Activated CD4-positive, CD25-positive, alpha-beta regulatory T cell treated with anti-CD3 and anti-CD28 coated beads, Interleukin-2, amount 50 U/mL, for 16 hours (primary cell): ENCODE results near the gene LRRC4B.
"Not testable (repeated sequence)": the region's sequence is repeated elsewhere in the genome, so short reads cannot be mapped to it uniquely, and the experiment has no call there.

Experiments used
- DNase-seq: peaks from one replicate; pipeline ENCODE4 v3.0.0-alpha.2; 2020; ENCODE audit warnings: low read depth, low spot score

LRRC4B gene, protein sequence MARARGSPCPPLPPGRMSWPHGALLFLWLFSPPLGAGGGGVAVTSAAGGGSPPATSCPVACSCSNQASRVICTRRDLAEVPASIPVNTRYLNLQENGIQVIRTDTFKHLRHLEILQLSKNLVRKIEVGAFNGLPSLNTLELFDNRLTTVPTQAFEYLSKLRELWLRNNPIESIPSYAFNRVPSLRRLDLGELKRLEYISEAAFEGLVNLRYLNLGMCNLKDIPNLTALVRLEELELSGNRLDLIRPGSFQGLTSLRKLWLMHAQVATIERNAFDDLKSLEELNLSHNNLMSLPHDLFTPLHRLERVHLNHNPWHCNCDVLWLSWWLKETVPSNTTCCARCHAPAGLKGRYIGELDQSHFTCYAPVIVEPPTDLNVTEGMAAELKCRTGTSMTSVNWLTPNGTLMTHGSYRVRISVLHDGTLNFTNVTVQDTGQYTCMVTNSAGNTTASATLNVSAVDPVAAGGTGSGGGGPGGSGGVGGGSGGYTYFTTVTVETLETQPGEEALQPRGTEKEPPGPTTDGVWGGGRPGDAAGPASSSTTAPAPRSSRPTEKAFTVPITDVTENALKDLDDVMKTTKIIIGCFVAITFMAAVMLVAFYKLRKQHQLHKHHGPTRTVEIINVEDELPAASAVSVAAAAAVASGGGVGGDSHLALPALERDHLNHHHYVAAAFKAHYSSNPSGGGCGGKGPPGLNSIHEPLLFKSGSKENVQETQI

GRCh38 chr19:50567882-50568727 lies at the start of gene LRRC4B:
Gene LRRC4B, minus strand, starts transcription at chr19:50568435. Its CDS starts 19,597 bp downstream, at chr19:50548838.
- DNase-seq, result no peak

- DNase-seq, result not testable (repeated sequence)
Measured at GRCh38 chr19:50612504-50613404, 44.5 kb upstream of the LRRC4B start.

GRCh38 chr19:50607874-50608785 lies 39.9 kb upstream of the LRRC4B start:
- peak; percentile 40 for DNase-seq

DNA sequence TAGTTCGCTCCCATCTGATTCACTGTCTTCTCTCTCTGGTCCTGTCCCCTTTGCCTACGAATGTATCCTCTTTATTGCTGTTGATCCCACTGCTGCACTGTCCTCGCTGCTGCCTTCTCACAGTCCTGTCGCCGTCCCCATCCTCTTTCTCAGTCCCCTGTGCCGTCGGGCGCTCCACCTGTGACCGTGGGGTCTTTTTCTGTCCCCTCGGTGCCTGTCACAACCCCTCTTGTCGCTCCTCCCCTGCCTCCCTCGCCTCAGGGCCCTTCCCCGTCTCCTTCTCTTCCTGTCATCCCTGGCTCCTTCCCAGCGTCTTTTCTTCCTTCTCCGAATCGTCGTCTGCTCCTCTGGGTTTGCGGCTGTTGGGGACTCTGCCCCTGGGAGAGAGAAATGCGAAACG lies 39.2 kb upstream of the LRRC4B start:
- no peak for DNase-seq

DNA sequence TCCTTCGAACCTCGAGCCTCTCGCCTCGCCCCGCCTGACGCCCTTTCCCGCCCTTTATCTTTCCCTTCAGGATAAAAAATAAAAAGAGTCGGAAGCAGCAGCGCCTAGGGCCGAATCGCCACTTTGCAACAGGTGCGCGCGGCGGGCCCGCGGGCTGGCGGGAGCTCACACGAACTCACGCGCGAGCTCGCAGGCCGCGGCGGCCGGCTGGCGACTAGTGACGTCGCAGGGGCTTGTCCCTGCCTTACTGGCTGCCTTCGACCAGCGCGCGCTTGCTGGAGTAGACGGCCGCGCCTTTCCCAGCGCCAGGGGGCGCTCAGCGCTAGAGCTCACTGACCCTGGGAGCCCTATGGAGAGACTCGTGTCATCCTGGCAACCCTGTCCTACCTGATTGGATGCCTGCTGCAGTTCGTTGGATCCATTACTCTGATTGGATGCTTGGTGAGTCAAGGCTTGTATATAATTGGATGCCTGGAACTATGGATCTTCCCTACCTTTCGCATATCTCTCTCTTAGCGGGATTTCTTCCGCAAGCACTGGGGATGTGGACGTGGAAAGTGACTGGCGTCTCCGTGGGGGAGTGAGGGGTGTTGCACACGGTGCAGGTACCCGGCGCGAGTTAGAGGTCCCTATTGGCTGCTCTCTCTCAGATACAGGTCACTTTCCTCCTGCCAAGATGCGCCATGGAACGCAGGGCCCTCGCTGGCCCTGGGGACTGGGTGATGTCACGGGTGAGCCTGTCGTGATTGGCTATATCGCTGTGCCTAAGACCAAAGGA lies 38.0 kb upstream of the LRRC4B start:
- DNase-seq, result not testable (repeated sequence)

DNA sequence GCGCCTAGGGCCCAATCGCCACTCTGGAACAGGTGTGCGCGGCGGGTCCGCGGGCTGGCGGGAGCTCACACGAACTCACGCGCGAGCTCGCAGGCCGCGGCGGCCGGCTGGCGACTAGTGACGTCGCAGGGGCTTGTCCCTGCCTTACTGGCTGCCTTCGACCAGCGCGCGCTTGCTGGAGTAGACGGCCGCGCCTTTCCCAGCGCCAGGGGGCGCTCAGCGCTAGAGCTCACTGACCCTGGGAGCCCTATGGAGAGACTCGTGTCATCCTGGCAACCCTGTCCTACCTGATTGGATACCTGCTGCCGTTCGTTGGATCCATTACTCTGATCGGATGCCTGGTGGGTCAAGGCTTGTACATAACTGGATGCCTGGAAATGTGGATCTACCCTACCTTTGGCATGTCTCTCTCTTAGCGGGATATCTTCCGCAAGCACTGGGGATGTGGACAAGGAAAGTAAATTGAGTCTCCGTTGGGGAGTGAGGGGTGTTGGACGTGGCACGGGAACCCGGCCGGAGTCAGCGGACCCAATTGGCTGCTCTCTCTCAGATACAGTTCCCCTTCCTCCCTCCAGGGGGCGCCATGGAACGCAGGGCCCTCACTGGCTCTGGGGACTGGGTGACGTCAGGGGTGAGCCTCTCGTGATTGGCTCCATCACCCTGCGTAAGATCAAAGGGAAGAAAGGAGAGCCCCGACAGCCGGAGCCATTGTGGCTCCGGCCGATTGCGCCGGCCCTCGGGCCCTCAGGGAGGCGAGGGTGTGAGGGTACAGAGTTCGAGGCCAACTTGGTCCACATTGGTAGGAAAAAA lies 36.2 kb upstream of the LRRC4B start:
- not testable (repeated sequence) for DNase-seq

DNA sequence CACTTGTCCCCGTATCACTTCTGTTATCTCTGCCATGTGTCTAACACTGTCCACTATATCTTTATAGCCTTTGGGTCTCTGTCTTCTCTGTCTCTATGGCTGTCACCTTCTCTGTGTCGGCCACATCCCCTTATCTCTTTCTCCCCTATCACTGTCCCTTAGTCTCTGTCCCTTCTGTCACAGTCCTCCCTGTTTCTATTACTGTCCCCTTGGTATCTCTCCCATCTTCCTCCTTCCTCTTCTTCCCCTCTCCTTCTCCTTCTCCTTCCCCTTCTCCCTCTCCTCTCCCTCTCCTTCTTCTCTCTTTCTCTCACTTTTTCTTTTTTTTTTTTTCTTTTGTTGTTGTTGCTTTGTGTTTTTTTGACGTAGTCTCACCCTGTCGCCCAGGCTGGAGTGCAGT lies 34.7 kb upstream of the LRRC4B start:
- DNase-seq, result no peak

GRCh38 chr19:50602496-50602895 lies 34.3 kb upstream of the LRRC4B start:
- no peak for DNase-seq

DNA sequence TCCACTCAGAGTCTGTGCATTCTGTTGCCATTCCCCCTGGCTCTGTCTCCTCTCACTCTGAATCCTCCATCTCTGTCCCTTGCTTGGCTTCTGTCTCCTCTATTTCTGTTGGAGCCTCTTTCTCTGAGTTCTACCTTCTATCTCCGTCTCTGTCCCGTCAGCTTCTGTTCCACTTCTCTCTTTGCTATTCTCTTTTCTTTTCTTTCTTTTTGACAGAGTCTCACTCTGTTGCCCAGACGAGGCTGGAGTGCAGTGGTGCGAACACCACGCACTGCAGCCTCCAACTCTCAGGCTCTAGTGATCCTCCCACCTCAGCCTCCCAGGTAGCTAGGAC lies 33.8 kb upstream of the LRRC4B start:
- DNase-seq, result no peak

DNA sequence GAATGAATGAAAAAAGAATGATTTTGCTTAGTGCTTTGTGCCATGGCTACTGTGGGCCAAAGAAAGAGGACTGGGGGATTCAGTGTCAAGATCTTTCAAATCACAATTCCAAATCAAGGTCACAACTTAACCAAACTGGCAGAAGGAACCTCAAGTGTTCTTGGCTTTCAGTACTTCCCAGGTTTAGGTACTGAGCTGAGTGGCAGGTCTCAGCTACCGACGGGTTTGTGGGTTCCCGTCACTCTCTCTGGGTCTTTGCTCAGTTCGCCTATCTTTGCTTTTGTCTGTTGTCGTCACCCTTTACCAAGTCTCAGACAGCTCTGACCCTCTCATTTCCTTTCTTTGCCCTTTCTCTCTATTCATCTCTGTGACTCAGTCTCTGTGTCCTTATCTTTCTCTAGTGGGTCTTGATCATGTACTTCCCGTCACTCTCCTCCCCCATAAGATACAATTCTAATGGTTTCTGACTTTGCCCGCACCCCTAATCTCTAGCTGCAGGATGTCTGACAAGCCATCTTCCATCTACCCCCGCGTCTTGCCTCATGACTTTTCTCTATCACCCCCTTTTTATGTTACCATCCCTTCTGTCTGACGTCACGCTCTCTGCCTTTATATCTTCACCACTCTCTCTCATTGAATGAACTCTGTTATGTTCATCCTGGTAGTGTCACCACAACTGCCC lies 33.3 kb upstream of the LRRC4B start:
- no peak for DNase-seq

- DNase-seq, result no peak
Measured at GRCh38 chr19:50599427-50599826, 31.2 kb upstream of the LRRC4B start.

GRCh38 chr19:50590191-50590590 lies 22.0 kb upstream of the LRRC4B start:
- no peak for DNase-seq

DNA sequence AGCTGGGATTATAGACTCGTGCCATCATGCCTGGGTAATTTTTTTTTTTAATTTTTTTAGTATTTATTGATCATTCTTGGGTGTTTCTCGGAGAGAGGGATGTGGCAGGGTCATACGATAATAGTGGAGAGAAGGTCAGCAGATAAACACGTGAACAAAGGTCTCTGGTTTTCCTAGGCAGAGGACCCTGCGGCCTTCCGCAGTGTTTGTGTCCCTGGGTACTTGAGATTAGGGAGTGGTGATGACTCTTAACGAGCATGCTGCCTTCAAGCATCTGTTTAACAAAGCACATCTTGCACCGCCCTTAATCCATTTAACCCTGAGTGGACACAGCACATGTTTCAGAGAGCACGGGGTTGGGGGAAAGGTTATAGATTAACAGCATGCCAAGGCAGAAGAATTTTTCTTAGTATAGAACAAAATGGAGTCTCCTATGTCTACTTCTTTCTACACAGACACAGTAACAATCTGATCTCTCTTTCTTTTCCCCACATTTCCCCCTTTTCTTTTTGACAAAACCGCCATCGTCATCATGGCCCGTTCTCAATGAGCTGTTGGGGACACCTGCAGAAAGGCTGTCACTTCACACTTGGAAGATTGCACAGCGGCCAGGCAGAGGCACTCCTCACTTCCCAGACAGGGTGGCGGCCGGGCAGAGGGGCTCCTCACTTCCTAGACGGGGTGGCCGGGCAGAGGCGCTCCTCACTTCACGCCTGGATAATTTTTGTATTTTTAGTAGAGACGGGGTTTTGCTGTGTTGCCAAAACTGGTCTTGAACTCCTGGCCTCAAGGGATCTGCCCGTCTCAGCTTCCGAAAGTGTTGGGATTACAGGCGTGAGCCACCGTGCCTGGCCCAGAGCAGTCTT lies 13.8 kb upstream of the LRRC4B start:
- not testable (repeated sequence) for DNase-seq

DNA sequence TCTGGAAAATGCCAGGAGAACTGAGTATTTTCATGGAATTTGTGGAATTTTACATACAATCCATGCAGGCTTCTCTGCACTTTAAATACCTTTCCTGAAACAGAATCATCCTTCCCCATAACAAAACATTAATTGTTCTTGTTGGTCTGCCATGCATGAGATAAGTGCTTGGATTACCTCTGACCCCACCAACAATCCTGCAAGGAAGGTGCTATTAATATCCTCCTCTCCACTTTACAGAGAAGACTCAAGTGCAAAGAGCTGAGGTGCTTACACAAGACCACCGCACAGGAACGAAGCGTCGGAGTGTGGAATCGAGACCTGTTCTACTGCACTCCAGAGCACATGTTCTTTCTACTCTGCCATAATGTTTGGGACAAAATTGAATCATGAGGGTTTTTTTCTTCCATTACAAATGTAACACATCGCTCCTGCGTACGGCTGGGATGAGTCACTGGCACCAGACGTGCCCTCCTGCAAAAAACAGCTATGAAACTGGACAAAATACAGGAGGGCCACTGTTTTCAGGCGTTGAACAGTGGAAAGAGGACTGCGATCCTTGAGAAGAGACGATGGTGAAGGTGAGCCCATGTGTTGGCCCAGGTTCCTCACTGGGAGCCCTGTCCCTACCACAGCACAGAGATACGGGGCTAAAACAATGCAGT lies 12.9 kb upstream of the LRRC4B start:
- no peak for DNase-seq

DNA sequence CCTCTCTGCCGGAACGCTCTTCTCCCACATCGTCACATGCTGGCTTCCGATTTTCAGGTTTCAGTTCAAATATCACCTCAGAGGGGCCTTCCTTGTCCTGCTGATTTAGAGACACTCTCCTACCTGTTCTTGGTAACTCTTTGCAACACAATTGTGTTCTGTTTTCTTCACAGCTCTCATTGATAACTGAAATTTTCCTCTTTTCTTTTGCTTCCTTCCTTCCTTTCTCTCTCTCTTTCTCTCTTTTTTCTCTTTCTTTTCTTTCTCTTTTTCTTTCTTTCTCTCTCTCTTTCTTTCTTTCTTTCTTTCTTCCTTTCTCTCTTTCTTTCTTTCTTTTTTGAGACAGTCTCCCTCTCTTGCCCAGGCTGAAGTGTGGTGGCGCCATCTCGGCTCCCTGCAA lies 12.0 kb upstream of the LRRC4B start:
- DNase-seq, result no peak

GRCh38 chr19:50576769-50577168 lies 8.5 kb upstream of the LRRC4B start:
- not testable (repeated sequence) for DNase-seq
